ENCODE measurements around the gene HP1BP3. TPM values are rescaled to one million over a fixed set of nuclear protein-coding genes. Genes with fewer than 3 reads are reported as not detected.
A peak's percentile ranks its signal among the peaks of the same experiment; 100 is the strongest.

HP1BP3 gene
- total and polyA plus RNA-seq, 2 experiments from 2014 or later = 118 to 171 TPM

GRCh38 chr1:20735581-20736111 is 51.5 kb downstream of the HP1BP3 start:
- Histone ChIP-seq H3K36me3 (replicated peaks; ENCODE audit: insufficient read depth, low read depth) (no peaks in the 10 kb centered on the region), H3K9me2 (replicated peaks; ENCODE audit: insufficient read depth) (no peaks in the 10 kb centered on the region), H3K27ac (no peak overlapping the region), H4K20me1 (ENCODE audit: insufficient read depth, poor library complexity, severe bottlenecking) (no peaks in the 10 kb centered on the region), H3K4me3 (no peak overlapping the region), H3K4me2 (no peak overlapping the region), H3K4me1 (ENCODE audit: insufficient read depth) (peaks cover 16% of the 10 kb centered on the region), H3K79me2 (no peaks in the 10 kb centered on the region), H3K27me3 (peaks cover 10% of the 10 kb centered on the region), H2AFZ (no peak overlapping the region), H3K9me3 (ENCODE audit: low read depth) (no peaks in the 10 kb centered on the region)
- 92% methylated on average over 7 of the region's 7 CpGs for WGBS (ENCODE audit: low lambda C conversion rate, missing lambda C conversion rate)
- TF ChIP-seq EZH2phosphoT487 (IDR thresholded peaks at IDR 0.05; ENCODE audit: low read depth, severe bottlenecking, unreplicated experiment) (no peak), EZH2 (IDR thresholded peaks at IDR 0.05; ENCODE audit: borderline replicate concordance) (no peak), CTCF (IDR thresholded peaks at IDR 0.05; ENCODE audit: poor library complexity) (no peak)
- no peak for DNase-seq (ENCODE audit: low spot score)

GRCh38 chr1:20733360-20733975 is 53.6 kb downstream of the HP1BP3 start:
- no peak for DNase-seq (ENCODE audit: low spot score)
- no peak overlapping the region for H3K4me3 ChIP-seq
- peak overlapping the region; percentile 98 for H3K4me2 ChIP-seq
- H3K4me1 ChIP-seq (ENCODE audit: insufficient read depth) = peaks cover 16% of the 10 kb centered on the region
- H3K9me2 ChIP-seq (replicated peaks; ENCODE audit: insufficient read depth) = no peaks in the 10 kb centered on the region
- no peak for TF ChIP-seq EZH2phosphoT487 (IDR thresholded peaks at IDR 0.05; ENCODE audit: low read depth, severe bottlenecking, unreplicated experiment)
- TF ChIP-seq CTCF (IDR thresholded peaks at IDR 0.05; ENCODE audit: poor library complexity) = no peak
- no peak for TF ChIP-seq EZH2 (IDR thresholded peaks at IDR 0.05; ENCODE audit: borderline replicate concordance)
- H3K27ac ChIP-seq = peak overlapping the region; percentile 86
- H4K20me1 ChIP-seq (ENCODE audit: insufficient read depth, poor library complexity, severe bottlenecking) = no peaks in the 10 kb centered on the region
- H3K36me3 ChIP-seq (replicated peaks; ENCODE audit: insufficient read depth, low read depth) = no peaks in the 10 kb centered on the region
- 33% methylated on average over 7 of the region's 7 CpGs for WGBS (ENCODE audit: low lambda C conversion rate, missing lambda C conversion rate)
- H2AFZ ChIP-seq = peak overlapping the region; percentile 18
- peaks cover 30% of the 10 kb centered on the region for H3K27me3 ChIP-seq
- no peaks in the 10 kb centered on the region for H3K9me3 ChIP-seq (ENCODE audit: low read depth)
- no peaks in the 10 kb centered on the region for H3K79me2 ChIP-seq

GRCh38 chr1:20732588-20733359 is 54.3 kb downstream of the HP1BP3 start, which contains the start of gene SH2D5:
Gene SH2D5 (minus strand): TSS chr1:20732703. CDS start chr1:20728044, 4,659 bp downstream.
- peaks cover 30% of the 10 kb centered on the region for H3K27me3 ChIP-seq
- H3K79me2 ChIP-seq = no peaks in the 10 kb centered on the region
- H3K36me3 ChIP-seq (replicated peaks; ENCODE audit: insufficient read depth, low read depth) = no peaks in the 10 kb centered on the region
- H3K9me3 ChIP-seq (ENCODE audit: low read depth) = no peaks in the 10 kb centered on the region
- TF ChIP-seq EZH2 (IDR thresholded peaks at IDR 0.05; ENCODE audit: borderline replicate concordance) = no peak
- TF ChIP-seq CTCF (IDR thresholded peaks at IDR 0.05; ENCODE audit: poor library complexity) = peak; percentile 44
- TF ChIP-seq EZH2phosphoT487 (IDR thresholded peaks at IDR 0.05; ENCODE audit: low read depth, severe bottlenecking, unreplicated experiment) = no peak
- peak within 1 kb of the TSS; percentile 51 for H3K4me3 ChIP-seq
- peak within 1 kb of the TSS; percentile 98 for H3K4me2 ChIP-seq
- H3K9me2 ChIP-seq (replicated peaks; ENCODE audit: insufficient read depth) = no peaks in the 10 kb centered on the region
- H2AFZ ChIP-seq = peak within 1 kb of the TSS; percentile 48
- peaks cover 16% of the 10 kb centered on the region for H3K4me1 ChIP-seq (ENCODE audit: insufficient read depth)
- peak within 1 kb of the TSS; percentile 86 for H3K27ac ChIP-seq
- peak; percentile 94 for DNase-seq (ENCODE audit: low spot score)
- no peaks in the 10 kb centered on the region for H4K20me1 ChIP-seq (ENCODE audit: insufficient read depth, poor library complexity, severe bottlenecking)
- WGBS (ENCODE audit: low lambda C conversion rate, missing lambda C conversion rate) = 4% methylated on average over 37 of the region's 38 CpGs

Measured in hepatocyte (in vitro differentiated cells).